Endothelial cell of umbilical vein (primary cell): Measurements from ENCODE around the gene GABRA5. TPM values are rescaled to one million over a fixed set of nuclear protein-coding genes. Genes with fewer than 3 reads are reported as not detected.

Experiments
- BruUV-seq: library from RNA; stranded (reverse); fragments of 400-500 nt; replicated peaks from 2 replicates; lab custom pipeline; 2021; lab: Mats Ljungman, UMichigan
- CTCF ChIA-PET: fragments of 300-600, 350-600 bp; sonication (Branson Sonifier 250); formaldehyde crosslinking; loops from one replicate; lab custom pipeline; 2021; ENCODE audit warnings: antibody characterized with exemption, inconsistent platforms; lab: Charles Lee
- POLR2A ChIA-PET: fragments of 300-600, 350-600 bp; sonication (Branson Sonifier 250); formaldehyde crosslinking; loops from one replicate; lab custom pipeline; 2021; ENCODE audit warnings: antibody characterized with exemption, inconsistent platforms; lab: Charles Lee
- DNase-seq: peaks from one replicate; pipeline ENCODE4 v3.0.0-alpha.2; 2011; ENCODE audit warnings: low read depth, low spot score
- FAIRE-seq: peaks from 2 replicates; lab custom pipeline; 2011; peaks lifted over from hg19 to GRCh38; lab: Jason Lieb, UNC
- H2AFZ ChIP-seq: 2 replicates; pipeline ENCODE4 v1.6.0; 2012; ENCODE audit warnings: low read depth, low read length, control low read depth, inconsistent platforms
- H3K27ac ChIP-seq: 2 replicates; pipeline ENCODE4 v1.5.1; 2011; ENCODE audit warnings: low read depth, mild to moderate bottlenecking, control low read depth, low read length, moderate library complexity; ENCODE audit not compliant: insufficient read depth
- H3K27me3 ChIP-seq, 2 experiments: 2 replicates each; pipeline versions ENCODE4 v1.6.0 to v1.6.1; 2011; ENCODE audit warnings: low read length in 2 of 2, mixed read lengths in 1 of 2; ENCODE audit not compliant: control insufficient read depth in 2 of 2, insufficient read depth in 2 of 2
- H3K36me3 ChIP-seq, 2 experiments: 2 replicates in 1 of 2; 3 replicates in 1 of 2; pipeline ENCODE4 v1.5.1; 2011; ENCODE audit warnings: low read length in 2 of 2, mild to moderate bottlenecking in 1 of 2, moderate library complexity in 1 of 2; ENCODE audit not compliant: control insufficient read depth in 2 of 2, insufficient read depth in 2 of 2; ENCODE audit errors: extremely low read depth in 1 of 2
- H3K4me1 ChIP-seq: 3 replicates; pipeline ENCODE4 v1.5.1; 2011; ENCODE audit warnings: mild to moderate bottlenecking, low read length; ENCODE audit not compliant: control insufficient read depth, insufficient read depth; ENCODE audit errors: extremely low read depth
- H3K4me2 ChIP-seq: 2 replicates; pipeline ENCODE4 v1.6.1; 2011; ENCODE audit warnings: low read length, control low read depth, mixed read lengths; ENCODE audit not compliant: insufficient read depth
- H3K4me3 ChIP-seq, 3 experiments: fragments of 200-600 bp in 1 of 3; sonication (generic), shearing (Covaris generic) in 1 of 3; replicated peaks in 1 of 3; 2 replicates each; pipeline ENCODE4 v1.5.1; 2011 to 2016; ENCODE audit warnings: control low read depth in 3 of 3, low read length in 3 of 3, mild to moderate bottlenecking in 2 of 3, inconsistent platforms in 1 of 3, low read depth in 1 of 3, moderate library complexity in 1 of 3; ENCODE audit not compliant: insufficient read depth in 1 of 3
- H3K79me2 ChIP-seq: 2 replicates; pipeline ENCODE4 v1.6.0; 2012; ENCODE audit warnings: low read length, inconsistent platforms; ENCODE audit not compliant: control insufficient read depth, insufficient read depth
- H3K9ac ChIP-seq: replicated peaks from 2 replicates; pipeline ENCODE3; 2011; ENCODE audit warnings: low read length, control low read depth; ENCODE audit not compliant: insufficient read depth; ENCODE audit errors: extremely low read depth
- H3K9me1 ChIP-seq: replicated peaks from 3 replicates; pipeline ENCODE4 v1.6.0; 2011; ENCODE audit warnings: mild to moderate bottlenecking, low read length; ENCODE audit not compliant: control insufficient read depth, insufficient read depth; ENCODE audit errors: extremely low read depth
- H3K9me3 ChIP-seq: replicated peaks from 2 replicates; pipeline ENCODE4 v1.5.1; 2012; ENCODE audit warnings: low read length, inconsistent platforms; ENCODE audit not compliant: control insufficient read depth, insufficient read depth
- H4K20me1 ChIP-seq: replicated peaks from 2 replicates; pipeline ENCODE3; 2011; ENCODE audit warnings: mild to moderate bottlenecking, low read length; ENCODE audit not compliant: control insufficient read depth, insufficient read depth; ENCODE audit errors: extremely low read depth
- EZH2 ChIP-seq: IDR thresholded peaks from 2 replicates; pipeline ENCODE4 v1.6.1; 2012; ENCODE audit warnings: borderline replicate concordance, low read depth, mild to moderate bottlenecking, moderate library complexity, low read length, inconsistent platforms; ENCODE audit not compliant: severe bottlenecking
- FOS ChIP-seq: IDR thresholded peaks from 2 replicates; pipeline ENCODE4 v1.6.1; 2011; ENCODE audit warnings: mild to moderate bottlenecking, low read length, moderate library complexity, borderline replicate concordance; ENCODE audit not compliant: insufficient read depth
- GATA2 ChIP-seq: IDR thresholded peaks from 2 replicates; pipeline ENCODE4 v1.7.0; 2011; ENCODE audit warnings: low read depth, mild to moderate bottlenecking, moderate library complexity, mixed read lengths, low read length; ENCODE audit not compliant: insufficient read length, insufficient read depth
- JUN ChIP-seq: IDR thresholded peaks from 2 replicates; pipeline ENCODE4 v1.6.1; 2011; ENCODE audit warnings: borderline replicate concordance, low read depth; ENCODE audit not compliant: insufficient read length, insufficient read depth
- MAX ChIP-seq: IDR thresholded peaks from 2 replicates; pipeline ENCODE4 v1.6.1; 2011; ENCODE audit not compliant: insufficient read depth, insufficient read length
- MYC ChIP-seq: IDR thresholded peaks from one replicate; pipeline ENCODE4 v1.6.1; 2011; ENCODE audit warnings: mild to moderate bottlenecking, low read depth, low read length
- POLR2A ChIP-seq: IDR thresholded peaks from 2 replicates; pipeline ENCODE4 v1.6.1; 2012; ENCODE audit warnings: low read depth, mild to moderate bottlenecking, control low read depth, low read length
- POLR2AphosphoS5 ChIP-seq: IDR thresholded peaks from 2 replicates; pipeline ENCODE4 v1.6.1; 2012; ENCODE audit warnings: low read depth, mild to moderate bottlenecking, control low read depth, low read length, moderate library complexity; ENCODE audit not compliant: insufficient read depth
- dilution Hi-C: fragments of 300-500 bp; cut with MboI; formaldehyde crosslinking; loops from one replicate; pipeline ENCODE4 v1.15.0; 2019; ENCODE audit warnings: low sequenced_read_pairs; ENCODE audit not compliant: extremely low pct_ligation_motif_present
- intact Hi-C: fragments of 100-400 bp; cut with micrococcal nuclease; formaldehyde crosslinking; loops from one replicate; pipeline ENCODE4 v1.10.0; 2022
- polyA plus RNA-seq, 4 experiments: library from polyadenylated mRNA; depleted of rRNA in 3 of 4; stranded (reverse) in 3 of 4; unstranded in 1 of 4; fragments of >200 nt; gene quantifications; 2 replicates each; pipeline versions ENCODE4 v1.2.1 to v1.2.3, GENCODE V29; 2011 to 2012; ENCODE audit warnings: missing spikeins in 1 of 4
- total RNA-seq: library from RNA; stranded (reverse); gene quantifications from 2 replicates; pipeline ENCODE4 v1.2.3, GENCODE V29; 2021
- TF ChIP-seq, protein P1 (sequence below), 2 donors: IDR thresholded peaks; 1 replicate in 1 of 2; 2 replicates in 1 of 2; pipeline ENCODE4 v1.5.1; 2011; ENCODE audit warnings: low read length in 2 of 2, mild to moderate bottlenecking in 2 of 2, moderate library complexity in 2 of 2, control low read depth in 1 of 2, inconsistent platforms in 1 of 2, low read depth in 1 of 2; ENCODE audit not compliant: insufficient read depth in 1 of 2; ENCODE audit errors: extremely low read depth in 1 of 2

GABRA5 gene
- total and polyA plus RNA-seq, 2 donors (not counting 3 experiments of a cell fraction or from before 2014, with no cell fraction given) = not detected

GRCh38 chr15:26954403-26954802 lies 87.5 kb downstream of the GABRA5 start:
- dilution Hi-C loops = no loop called here

More at GRCh38 chr15:26954403-26954802, 87.5 kb downstream of the GABRA5 start:
- no peak overlapping the region for H2AFZ ChIP-seq
- FAIRE-seq (no peak), DNase-seq (no peak)
- no TSS peak for BruUV-seq
- no peak overlapping the region for H3K9ac ChIP-seq
- H3K4me3 ChIP-seq = no peak overlapping the region
- no peak overlapping the region for H3K4me2 ChIP-seq
- H3K27me3 ChIP-seq = no peaks in the 10 kb centered on the region
- no peaks in the 10 kb centered on the region for H3K36me3 ChIP-seq
- TF ChIP-seq POLR2AphosphoS5 (no peak), MYC (no peak), JUN (no peak), MAX (no peak), POLR2A (no peak), EZH2 (no peak), FOS (no peak), GATA2 (no peak)
- TF ChIP-seq, protein P1, sequence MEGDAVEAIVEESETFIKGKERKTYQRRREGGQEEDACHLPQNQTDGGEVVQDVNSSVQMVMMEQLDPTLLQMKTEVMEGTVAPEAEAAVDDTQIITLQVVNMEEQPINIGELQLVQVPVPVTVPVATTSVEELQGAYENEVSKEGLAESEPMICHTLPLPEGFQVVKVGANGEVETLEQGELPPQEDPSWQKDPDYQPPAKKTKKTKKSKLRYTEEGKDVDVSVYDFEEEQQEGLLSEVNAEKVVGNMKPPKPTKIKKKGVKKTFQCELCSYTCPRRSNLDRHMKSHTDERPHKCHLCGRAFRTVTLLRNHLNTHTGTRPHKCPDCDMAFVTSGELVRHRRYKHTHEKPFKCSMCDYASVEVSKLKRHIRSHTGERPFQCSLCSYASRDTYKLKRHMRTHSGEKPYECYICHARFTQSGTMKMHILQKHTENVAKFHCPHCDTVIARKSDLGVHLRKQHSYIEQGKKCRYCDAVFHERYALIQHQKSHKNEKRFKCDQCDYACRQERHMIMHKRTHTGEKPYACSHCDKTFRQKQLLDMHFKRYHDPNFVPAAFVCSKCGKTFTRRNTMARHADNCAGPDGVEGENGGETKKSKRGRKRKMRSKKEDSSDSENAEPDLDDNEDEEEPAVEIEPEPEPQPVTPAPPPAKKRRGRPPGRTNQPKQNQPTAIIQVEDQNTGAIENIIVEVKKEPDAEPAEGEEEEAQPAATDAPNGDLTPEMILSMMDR (IDR thresholded peaks at IDR 0.05; ENCODE audit: extremely low read depth in 1 of 2, insufficient read depth in 1 of 2, low read depth in 1 of 2, low read length in 2 of 2) = no peak
- intact Hi-C loops = no loop called here
- no peak overlapping the region for H3K27ac ChIP-seq
- no peaks in the 10 kb centered on the region for H3K9me1 ChIP-seq
- no peaks in the 10 kb centered on the region for H3K4me1 ChIP-seq
- no peaks in the 10 kb centered on the region for H3K9me3 ChIP-seq
- POLR2A ChIA-PET = no interaction called here
- no peaks in the 10 kb centered on the region for H4K20me1 ChIP-seq
- no peaks in the 10 kb centered on the region for H3K79me2 ChIP-seq
- CTCF ChIA-PET = no interaction called here
